HG03520 (cell line): ENCODE measurements around the gene RAB11FIP4.
A peak's percentile ranks its signal among the peaks of the same experiment; 100 is the strongest.

Experiments used
- ATAC-seq: cut with Tn5 transposase; IDR thresholded peaks from one replicate; pipeline ENCODE4 v1.9.1; 2021; ENCODE audit warnings: mild to moderate bottlenecking, moderate library complexity; ENCODE audit not compliant: unreplicated experiment

RAB11FIP4 gene

GRCh38 chr17:31481783-31482081 lies 90.3 kb downstream of the RAB11FIP4 start:
- ATAC-seq = no peak

GRCh38 chr17:31484821-31485220 lies 93.3 kb downstream of the RAB11FIP4 start:
- ATAC-seq = no peak

GRCh38 chr17:31486351-31487062 lies 95.0 kb downstream of the RAB11FIP4 start:
- no peak for ATAC-seq

GRCh38 chr17:31487063-31487647 lies 95.7 kb downstream of the RAB11FIP4 start:
- ATAC-seq = no peak

- peak; percentile 60 for ATAC-seq
Observed at GRCh38 chr17:31487648-31488263, 96.3 kb downstream of the RAB11FIP4 start.

GRCh38 chr17:31488264-31488981 lies 96.9 kb downstream of the RAB11FIP4 start:
- ATAC-seq = peak; percentile 10

- ATAC-seq = no peak
Observed at GRCh38 chr17:31488982-31489294, 97.5 kb downstream of the RAB11FIP4 start.

GRCh38 chr17:31489295-31490018 lies 98.0 kb downstream of the RAB11FIP4 start:
- no peak for ATAC-seq

- ATAC-seq = no peak
Observed at GRCh38 chr17:31490019-31490650, 98.7 kb downstream of the RAB11FIP4 start.

- no peak for ATAC-seq
Observed at GRCh38 chr17:31490671-31491375, 99.3 kb downstream of the RAB11FIP4 start.

- no peak for ATAC-seq
Observed at GRCh38 chr17:31491376-31492131, 100.1 kb downstream of the RAB11FIP4 start.

GRCh38 chr17:31492206-31492605 lies 100.7 kb downstream of the RAB11FIP4 start:
- no peak for ATAC-seq

GRCh38 chr17:31492880-31493655 lies 101.6 kb downstream of the RAB11FIP4 start:
- no peak for ATAC-seq

GRCh38 chr17:31493656-31494155 lies 102.2 kb downstream of the RAB11FIP4 start:
- ATAC-seq = no peak

- ATAC-seq = peak; percentile 49
Observed at GRCh38 chr17:31494259-31495021, 103.0 kb downstream of the RAB11FIP4 start.

GRCh38 chr17:31495022-31495885 lies 103.8 kb downstream of the RAB11FIP4 start:
- no peak for ATAC-seq

GRCh38 chr17:31496097-31496496 lies 104.6 kb downstream of the RAB11FIP4 start:
- no peak for ATAC-seq
